Activated naive CD4-positive, alpha-beta T cell treated with anti-CD3 and anti-CD28 coated beads for 36 hours (primary cell): Measurements from ENCODE around the gene FAAH. TPM values are rescaled to one million over a fixed set of nuclear protein-coding genes. Genes with fewer than 3 reads are reported as not detected.

ENCODE experiments used
- CTCF ChIA-PET: fragments of 350-600 bp; sonication (Branson Sonifier 250); formaldehyde crosslinking; loops from one replicate; lab custom pipeline; 2021; ENCODE audit warnings: antibody characterized with exemption; lab: Charles Lee
- DNase-seq: peaks from one replicate; pipeline ENCODE4 v3.0.0-alpha.2; 2020
- H3K27ac Mint-ChIP-seq: one replicate; pipeline ENCODE4 v1.8.0; 2021; ENCODE audit warnings: mild to moderate bottlenecking, mixed read lengths
- H3K27me3 Mint-ChIP-seq: one replicate; pipeline ENCODE4 v1.8.0; 2021; ENCODE audit warnings: low read depth, mixed read lengths
- H3K36me3 Mint-ChIP-seq: one replicate; pipeline ENCODE4 v1.8.0; 2021; ENCODE audit warnings: low read depth, mixed read lengths
- H3K4me1 Mint-ChIP-seq: one replicate; pipeline ENCODE4 v1.8.0; 2021; ENCODE audit warnings: low read depth, mixed read lengths
- H3K4me3 Mint-ChIP-seq: one replicate; pipeline ENCODE4 v1.8.0; 2021; ENCODE audit warnings: mild to moderate bottlenecking, moderate library complexity, mixed read lengths
- H3K9me3 Mint-ChIP-seq: one replicate; pipeline ENCODE4 v1.8.0; 2021; ENCODE audit warnings: mixed read lengths
- intact Hi-C: fragments of 100-400 bp; cut with micrococcal nuclease; formaldehyde crosslinking; loops from one replicate; pipeline ENCODE4 v1.15.1; 2023
- total RNA-seq, 2 experiments: library from RNA; stranded (reverse); gene quantifications; one replicate each; pipeline ENCODE4 v1.2.3, GENCODE V29; 2021

The FAAH gene
- total RNA-seq, 2 experiments from 2014 or later = 3.8 to 4.8 TPM

DNA sequence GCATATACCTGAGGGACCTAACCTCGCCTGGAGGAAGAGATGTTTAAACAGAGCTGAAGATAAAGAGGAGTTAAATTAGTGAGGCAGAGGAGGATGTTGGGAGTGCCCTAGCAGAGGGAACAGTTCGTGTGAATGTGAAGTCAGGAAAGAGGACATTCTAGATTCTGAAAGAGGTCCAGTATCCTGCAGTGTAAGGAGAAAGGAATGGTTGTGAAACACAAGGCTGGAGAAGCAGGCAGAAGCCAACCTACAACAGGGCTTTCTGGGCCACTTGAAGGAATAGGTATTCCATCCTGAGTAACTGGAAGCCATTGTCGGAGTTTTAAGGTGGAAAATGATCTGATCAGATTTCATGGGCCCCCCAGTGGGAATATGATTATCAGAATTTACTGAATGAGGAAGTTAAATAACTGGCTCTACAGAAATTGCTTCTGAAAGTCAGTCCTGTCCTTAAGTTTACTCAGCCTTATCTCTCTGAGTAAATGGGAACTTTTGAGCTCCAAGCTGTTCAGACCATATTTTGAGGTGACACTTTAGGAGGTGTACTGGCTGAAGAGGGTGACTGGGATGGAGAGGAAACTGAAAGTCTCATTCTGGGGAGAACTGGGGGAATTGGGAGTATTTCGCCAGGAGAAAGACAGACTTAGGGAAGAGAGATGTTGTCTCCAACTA, 24.4 kb upstream of the FAAH start:
- no peak overlapping the region for H3K4me3 Mint-ChIP-seq
- DNase-seq = no peak
- no peaks in the 10 kb centered on the region for H3K27me3 Mint-ChIP-seq
- intact Hi-C loops = no loop called here
- no peaks in the 10 kb centered on the region for H3K9me3 Mint-ChIP-seq
- H3K27ac Mint-ChIP-seq = peak overlapping the region; percentile 21
- H3K4me1 Mint-ChIP-seq = peaks cover 8% of the 10 kb centered on the region
- peaks cover 34% of the 10 kb centered on the region for H3K36me3 Mint-ChIP-seq
- CTCF ChIA-PET = interaction anchor here (1.0 kb wide), 1 partner anchor 22 kb away, joined by 3 read pairs; no protein-coding TSS in a partner anchor

DNA sequence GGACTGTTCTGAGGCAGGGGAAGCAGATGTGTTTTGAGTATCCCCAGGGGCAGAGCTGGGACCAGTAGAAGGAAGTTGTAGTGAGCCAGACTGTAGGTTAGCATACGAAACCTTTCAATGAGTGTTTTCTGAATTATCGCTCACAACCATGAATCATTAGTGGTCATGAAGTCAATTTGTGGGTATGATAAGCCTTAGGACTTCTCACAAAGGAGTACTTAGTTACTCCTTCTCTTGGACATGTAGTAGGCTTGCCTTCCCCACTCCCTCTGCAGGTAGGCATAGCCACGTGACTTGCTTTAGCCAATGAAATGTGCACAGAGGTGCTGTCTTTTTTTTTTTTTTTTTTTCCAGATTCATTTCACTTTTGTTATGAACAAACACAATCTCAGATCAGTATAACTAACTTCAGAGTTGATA, 23.9 kb upstream of the FAAH start:
- CTCF ChIA-PET = no interaction called here
- peak; percentile 16 for DNase-seq
- no peaks in the 10 kb centered on the region for H3K27me3 Mint-ChIP-seq
- peak overlapping the region; percentile 21 for H3K27ac Mint-ChIP-seq
- no peak overlapping the region for H3K4me3 Mint-ChIP-seq
- peaks cover 30% of the 10 kb centered on the region for H3K36me3 Mint-ChIP-seq
- intact Hi-C loops = no loop called here
- H3K4me1 Mint-ChIP-seq = peaks cover 8% of the 10 kb centered on the region
- no peaks in the 10 kb centered on the region for H3K9me3 Mint-ChIP-seq

DNA sequence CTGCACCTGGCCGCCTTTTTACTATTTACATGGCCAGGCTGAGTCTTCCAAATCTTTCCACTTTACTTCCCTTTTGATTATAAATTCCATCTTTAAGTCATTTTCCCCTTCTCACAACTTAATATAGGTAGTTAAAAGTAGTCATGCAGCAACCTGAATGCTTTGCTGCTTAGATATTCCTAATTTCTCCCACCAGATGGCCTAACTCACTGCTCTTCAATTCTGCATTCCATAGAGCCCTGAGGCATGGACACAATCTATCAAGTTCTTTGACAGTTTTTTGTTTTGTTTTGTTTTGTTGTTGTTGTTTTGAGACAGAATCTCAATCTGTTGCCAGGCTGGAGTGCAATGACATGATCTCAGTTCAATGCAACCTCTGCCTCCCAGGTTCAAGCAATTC, 21.7 kb upstream of the FAAH start:
- Mint-ChIP-seq H3K27ac (no peak overlapping the region), H3K9me3 (no peaks in the 10 kb centered on the region), H3K4me1 (peaks cover 8% of the 10 kb centered on the region), H3K27me3 (no peaks in the 10 kb centered on the region), H3K4me3 (no peak overlapping the region), H3K36me3 (peaks cover 33% of the 10 kb centered on the region)
- intact Hi-C loops = no loop called here
- DNase-seq = no peak
- CTCF ChIA-PET = no interaction called here

DNA sequence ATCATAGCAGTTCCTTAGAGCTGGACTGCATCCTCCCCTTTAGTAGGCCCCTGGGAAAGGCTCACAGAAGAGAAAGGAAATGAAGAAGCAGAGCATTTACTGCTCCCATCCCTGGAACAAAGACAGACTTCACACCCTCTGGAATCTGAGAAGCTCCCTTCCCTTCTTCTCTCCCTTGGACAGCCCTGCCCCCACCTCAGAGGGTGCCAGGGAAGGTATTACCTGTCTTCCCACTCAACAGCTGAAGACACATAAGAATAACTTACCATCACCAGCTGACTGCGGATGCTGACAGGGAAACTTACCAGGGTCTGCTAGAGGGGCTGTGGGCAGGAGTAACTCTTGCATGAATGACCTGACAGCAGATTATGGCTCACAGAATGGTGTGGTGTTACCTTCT, 14.1 kb upstream of the FAAH start:
- CTCF ChIA-PET = interaction anchor here (1.0 to 1.3 kb wide), 2 partner anchors 13 to 32 kb away, joined by 3 to 4 read pairs; no protein-coding TSS in a partner anchor

DNA sequence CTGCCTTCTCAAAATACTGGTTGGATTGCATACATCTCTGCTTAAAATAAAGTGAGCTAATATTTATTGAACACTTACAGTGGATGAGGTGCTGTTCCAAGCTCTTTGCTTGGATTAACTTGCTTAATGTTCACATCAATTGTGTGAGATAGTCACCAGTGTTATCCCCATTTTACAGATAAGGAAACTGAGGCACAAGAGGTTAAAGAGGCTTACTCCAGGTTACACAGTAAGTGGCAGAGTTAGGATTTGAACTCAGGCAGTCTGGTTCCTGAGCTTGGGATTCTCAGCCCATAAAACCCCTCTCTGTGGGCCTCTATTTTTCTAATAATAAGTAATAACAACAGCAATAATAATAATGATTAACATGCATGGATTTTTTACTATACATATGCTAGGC, 13.6 kb upstream of the FAAH start:
- no peak overlapping the region for H3K4me3 Mint-ChIP-seq
- intact Hi-C loops = no loop called here
- peaks cover 18% of the 10 kb centered on the region for H3K36me3 Mint-ChIP-seq
- no peak overlapping the region for H3K27ac Mint-ChIP-seq
- peaks cover 5% of the 10 kb centered on the region for H3K9me3 Mint-ChIP-seq
- no peak for DNase-seq
- no peaks in the 10 kb centered on the region for H3K4me1 Mint-ChIP-seq
- no peaks in the 10 kb centered on the region for H3K27me3 Mint-ChIP-seq
- CTCF ChIA-PET = interaction anchor here (1.0 to 1.3 kb wide), 2 partner anchors 14 to 32 kb away, joined by 3 to 4 read pairs; no protein-coding TSS in a partner anchor

More for the DNA sequence above, 14.1 kb upstream of the FAAH start:
- Mint-ChIP-seq H3K27ac (no peak overlapping the region), H3K27me3 (no peaks in the 10 kb centered on the region), H3K4me1 (no peaks in the 10 kb centered on the region), H3K4me3 (no peak overlapping the region), H3K36me3 (peaks cover 15% of the 10 kb centered on the region), H3K9me3 (peaks cover 5% of the 10 kb centered on the region)
- DNase-seq = no peak
- intact Hi-C loops = no loop called here

- Mint-ChIP-seq H3K27ac (no peak overlapping the region), H3K4me3 (no peak overlapping the region), H3K9me3 (peaks cover 18% of the 10 kb centered on the region), H3K36me3 (peaks cover 18% of the 10 kb centered on the region), H3K27me3 (peaks cover 22% of the 10 kb centered on the region), H3K4me1 (peaks cover 5% of the 10 kb centered on the region)
- no peak for DNase-seq
- CTCF ChIA-PET = no interaction called here
- intact Hi-C loops = no loop called here
Observed at GRCh38 chr1:46393510-46393909, 607 bp upstream of the FAAH start.

DNA sequence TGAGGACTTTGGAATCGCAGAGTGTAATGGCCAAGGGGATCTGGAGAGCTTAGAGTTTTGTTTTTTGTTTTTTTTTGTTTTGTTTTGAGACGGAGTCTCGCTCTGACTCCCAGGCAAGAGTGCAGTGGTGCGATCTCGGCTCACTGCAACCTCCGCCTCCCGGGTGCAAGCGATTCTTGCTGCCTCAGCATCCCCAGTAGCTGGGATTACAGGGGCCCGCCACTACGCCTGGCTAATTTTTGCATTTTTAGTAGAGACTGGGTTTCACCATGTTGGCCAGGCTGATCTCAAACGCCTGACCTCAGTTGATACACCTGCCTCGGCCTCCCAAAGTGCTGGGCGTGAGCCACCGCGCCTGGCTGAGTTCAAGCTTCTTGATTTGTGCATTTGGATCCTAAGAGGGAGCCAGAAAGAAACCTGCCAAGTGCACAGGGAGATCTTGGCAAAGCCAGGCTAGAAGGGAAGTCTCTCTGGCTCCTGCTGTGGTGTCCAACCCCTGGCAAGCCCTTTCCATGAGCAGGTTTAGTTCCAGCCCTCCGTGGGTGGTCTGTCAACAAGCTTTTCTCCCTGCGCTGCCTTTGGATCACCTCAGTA, 852 bp downstream of the FAAH start:
- CTCF ChIA-PET = interaction anchor here (0.7 kb wide), 1 partner anchor 15 kb away, joined by 3 read pairs; no protein-coding TSS in a partner anchor
- peaks cover 5% of the 10 kb centered on the region for H3K4me1 Mint-ChIP-seq
- DNase-seq = no peak
- H3K27ac Mint-ChIP-seq = no peak overlapping the region
- peaks cover 22% of the 10 kb centered on the region for H3K27me3 Mint-ChIP-seq
- intact Hi-C loops = no loop called here
- peaks cover 18% of the 10 kb centered on the region for H3K36me3 Mint-ChIP-seq
- H3K4me3 Mint-ChIP-seq = peak overlapping the region; percentile 25
- H3K9me3 Mint-ChIP-seq = peaks cover 18% of the 10 kb centered on the region

DNA sequence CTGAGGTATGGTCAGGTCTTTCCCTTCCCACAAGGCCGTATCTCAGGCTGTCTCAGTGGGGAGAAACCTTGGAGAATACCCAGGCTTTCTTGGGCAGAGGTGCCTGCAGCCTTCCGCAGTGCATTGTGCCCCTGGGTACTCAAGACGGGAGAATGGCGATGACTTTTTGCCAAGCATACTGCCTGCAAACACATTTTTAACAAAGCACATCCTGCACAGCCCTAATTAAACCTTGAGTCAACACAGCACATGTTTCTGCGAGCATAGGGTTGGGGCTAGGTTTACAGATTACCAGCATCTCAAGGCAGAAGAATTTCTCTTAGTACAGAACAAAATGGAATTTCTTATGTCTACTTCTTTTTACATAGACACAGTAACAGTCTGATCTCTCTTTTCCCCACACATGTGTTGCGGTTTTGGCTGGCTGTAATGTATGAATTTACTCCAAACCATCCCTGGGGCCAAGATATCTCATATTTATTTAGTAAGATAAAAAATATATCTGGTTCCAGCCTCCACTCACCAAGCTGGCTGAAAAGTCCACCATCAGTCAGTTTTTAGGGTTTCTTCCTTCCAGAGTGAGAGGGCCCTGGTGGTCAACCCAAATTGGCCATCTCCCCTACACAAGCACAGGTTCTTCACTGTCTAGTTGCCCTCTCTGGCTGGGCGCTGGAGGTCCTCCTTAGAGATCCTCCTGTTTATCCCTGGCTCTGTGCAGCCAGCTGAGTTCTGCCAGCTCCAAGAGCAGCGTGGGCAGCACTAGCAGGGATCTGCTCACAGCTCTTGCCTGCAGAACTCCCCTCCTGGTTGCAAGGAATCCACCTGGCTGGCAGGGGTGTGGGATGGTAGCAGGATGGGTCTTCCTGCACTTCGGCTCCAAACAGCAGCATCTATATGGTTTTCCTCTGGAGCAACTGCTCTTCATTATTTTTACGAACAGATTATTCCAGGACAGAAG, 2.6 kb downstream of the FAAH start:
- Mint-ChIP-seq H3K36me3 (peaks cover 18% of the 10 kb centered on the region), H3K27me3 (peaks cover 22% of the 10 kb centered on the region), H3K27ac (no peak overlapping the region), H3K4me3 (no peak overlapping the region), H3K4me1 (peaks cover 5% of the 10 kb centered on the region), H3K9me3 (peaks cover 18% of the 10 kb centered on the region)
- no peak for DNase-seq
- intact Hi-C loops = no loop called here
- CTCF ChIA-PET = no interaction called here

- H3K36me3 Mint-ChIP-seq = no peaks in the 10 kb centered on the region
Observed at GRCh38 chr1:46399307-46399706, 5.2 kb downstream of the FAAH start.

GRCh38 chr1:46400421-46400820, 6.3 kb downstream of the FAAH start:
- intact Hi-C loops = no loop called here
- Mint-ChIP-seq H3K27ac (no peak overlapping the region), H3K27me3 (peaks cover 3% of the 10 kb centered on the region), H3K4me1 (no peaks in the 10 kb centered on the region), H3K9me3 (no peaks in the 10 kb centered on the region), H3K36me3 (no peaks in the 10 kb centered on the region), H3K4me3 (no peak overlapping the region)
- DNase-seq = no peak
- CTCF ChIA-PET = no interaction called here

More at GRCh38 chr1:46399307-46399706, 5.2 kb downstream of the FAAH start:
- no peak overlapping the region for H3K27ac Mint-ChIP-seq
- no peaks in the 10 kb centered on the region for H3K9me3 Mint-ChIP-seq
- no peak for DNase-seq
- peaks cover 3% of the 10 kb centered on the region for H3K4me1 Mint-ChIP-seq
- peaks cover 8% of the 10 kb centered on the region for H3K27me3 Mint-ChIP-seq
- CTCF ChIA-PET = interaction anchor here (0.7 kb wide), 1 partner anchor 48 kb away, joined by 3 read pairs; no protein-coding TSS in a partner anchor
- intact Hi-C loops = no loop called here
- H3K4me3 Mint-ChIP-seq = no peak overlapping the region

DNA sequence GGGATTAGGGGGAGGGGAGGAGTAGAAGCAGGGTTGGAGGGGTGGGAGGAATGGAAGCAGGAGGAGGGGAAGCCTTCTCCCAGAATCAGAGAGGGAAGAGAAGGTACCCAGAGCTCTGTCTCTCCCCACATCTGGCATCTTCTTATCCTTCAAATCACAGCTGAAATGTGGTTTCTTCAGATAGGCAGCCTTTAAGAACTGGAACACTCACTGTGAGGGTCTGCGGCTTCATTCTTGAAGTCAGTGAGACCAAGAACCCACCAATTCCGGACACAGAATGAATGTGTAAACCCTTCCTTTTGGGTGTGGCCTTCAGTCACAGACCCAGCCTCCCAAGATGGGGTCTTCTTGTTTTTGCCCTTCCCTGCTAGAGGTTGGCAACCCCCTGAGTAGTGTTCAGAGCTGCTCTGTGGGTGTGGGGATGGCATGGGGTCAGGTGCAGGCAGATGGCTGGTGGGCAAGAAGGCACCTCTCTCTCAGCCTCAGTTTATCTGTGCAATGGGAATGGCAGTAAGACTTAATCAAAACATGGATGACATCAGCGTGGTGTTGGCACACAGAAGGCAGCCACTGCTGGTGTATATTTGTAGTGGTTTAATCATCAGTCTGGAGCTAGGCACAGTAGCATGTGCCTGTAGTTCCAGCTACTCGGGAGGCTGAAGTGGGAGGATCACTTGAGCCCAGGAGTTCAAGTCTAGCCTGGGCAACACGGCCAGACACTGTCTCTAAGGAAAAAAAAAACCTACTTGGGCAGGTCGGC, 7.2 kb downstream of the FAAH start:
- no peaks in the 10 kb centered on the region for H3K27me3 Mint-ChIP-seq
- no peaks in the 10 kb centered on the region for H3K36me3 Mint-ChIP-seq
- H3K4me1 Mint-ChIP-seq = no peaks in the 10 kb centered on the region
- DNase-seq = no peak
- no peak overlapping the region for H3K27ac Mint-ChIP-seq
- intact Hi-C loops = no loop called here
- H3K9me3 Mint-ChIP-seq = no peaks in the 10 kb centered on the region
- CTCF ChIA-PET = interaction anchor here (1.1 kb wide), 1 partner anchor 126 kb away, joined by 3 read pairs; no protein-coding TSS in a partner anchor
- H3K4me3 Mint-ChIP-seq = no peak overlapping the region
